Esophagus muscularis mucosa (tissue), 3 donors: ENCODE measurements around the gene RICTOR.

Source experiments
- POLR2A ChIP-seq: fragments of 450-650 bp; IDR thresholded peaks from one replicate; pipeline ENCODE4 v1.6.1; 2017; ENCODE audit warnings: antibody characterized with exemption, moderate library complexity, mild to moderate bottlenecking, low read depth
- POLR2AphosphoS5 ChIP-seq, 2 donors: sonication (generic); formaldehyde crosslinking; IDR thresholded peaks; one replicate each; pipeline ENCODE4 v1.6.1; 2017; ENCODE audit warnings: antibody characterized with exemption in 2 of 2
- TF ChIP-seq, protein P1 (sequence below), 3 experiments: fragments of 200-600 bp in 2 of 3; fragments of 450-650 bp in 1 of 3; sonication (generic) in 2 of 3; IDR thresholded peaks; one replicate each; pipeline ENCODE4 v1.5.1; 2017 to 2019; ENCODE audit warnings: antibody characterized with exemption in 3 of 3, mild to moderate bottlenecking in 2 of 3, moderate library complexity in 1 of 3

DNA sequence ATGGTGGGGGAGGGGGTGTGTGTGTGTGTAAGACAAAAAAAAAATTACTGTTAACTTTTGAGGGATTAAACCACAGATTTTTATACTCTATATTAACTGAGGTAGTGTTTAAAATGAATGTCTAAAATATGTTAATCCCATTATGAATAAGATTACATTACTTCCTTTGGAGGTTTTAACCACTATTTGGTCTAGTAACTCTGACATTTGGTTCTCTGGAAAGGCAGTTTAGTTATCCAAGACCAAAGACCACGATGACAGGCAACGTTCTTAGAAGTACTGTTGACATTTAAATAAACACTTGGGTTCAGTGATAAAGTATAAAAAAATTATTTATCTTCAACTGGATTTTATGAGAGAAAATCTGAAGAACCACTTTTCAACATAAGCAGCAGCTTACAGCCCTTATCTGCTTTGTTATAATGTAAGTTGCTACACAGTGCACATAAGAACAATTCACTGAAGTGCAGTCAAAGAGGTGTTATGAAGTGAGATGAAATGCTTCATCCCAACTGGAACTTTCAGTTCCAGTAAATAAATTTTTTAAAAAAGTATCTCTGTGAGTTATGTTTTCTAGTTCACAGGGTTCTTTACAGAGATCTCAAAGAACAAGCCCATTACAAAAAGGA, 133.9 kb downstream of the RICTOR start:
- TF ChIP-seq, protein P1, sequence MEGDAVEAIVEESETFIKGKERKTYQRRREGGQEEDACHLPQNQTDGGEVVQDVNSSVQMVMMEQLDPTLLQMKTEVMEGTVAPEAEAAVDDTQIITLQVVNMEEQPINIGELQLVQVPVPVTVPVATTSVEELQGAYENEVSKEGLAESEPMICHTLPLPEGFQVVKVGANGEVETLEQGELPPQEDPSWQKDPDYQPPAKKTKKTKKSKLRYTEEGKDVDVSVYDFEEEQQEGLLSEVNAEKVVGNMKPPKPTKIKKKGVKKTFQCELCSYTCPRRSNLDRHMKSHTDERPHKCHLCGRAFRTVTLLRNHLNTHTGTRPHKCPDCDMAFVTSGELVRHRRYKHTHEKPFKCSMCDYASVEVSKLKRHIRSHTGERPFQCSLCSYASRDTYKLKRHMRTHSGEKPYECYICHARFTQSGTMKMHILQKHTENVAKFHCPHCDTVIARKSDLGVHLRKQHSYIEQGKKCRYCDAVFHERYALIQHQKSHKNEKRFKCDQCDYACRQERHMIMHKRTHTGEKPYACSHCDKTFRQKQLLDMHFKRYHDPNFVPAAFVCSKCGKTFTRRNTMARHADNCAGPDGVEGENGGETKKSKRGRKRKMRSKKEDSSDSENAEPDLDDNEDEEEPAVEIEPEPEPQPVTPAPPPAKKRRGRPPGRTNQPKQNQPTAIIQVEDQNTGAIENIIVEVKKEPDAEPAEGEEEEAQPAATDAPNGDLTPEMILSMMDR (IDR thresholded peaks at IDR 0.05): no peak
- TF ChIP-seq POLR2A: no peak
- no peak for TF ChIP-seq POLR2AphosphoS5 (IDR thresholded peaks at IDR 0.05)
